ENCODE data around the gene ADAT3. TPM values are rescaled to one million over a fixed set of nuclear protein-coding genes. Genes with fewer than 3 reads are reported as not detected.

ADAT3 gene
- polyA plus RNA-seq, 1 of the 3 experiments (the other 2 are of a cell fraction), result 2.8 TPM

- no peak for TF ChIP-seq FOXJ3 (CRISPR knock-in tag; IDR thresholded peaks at IDR 0.05)
- TF ChIP-seq, protein P1, sequence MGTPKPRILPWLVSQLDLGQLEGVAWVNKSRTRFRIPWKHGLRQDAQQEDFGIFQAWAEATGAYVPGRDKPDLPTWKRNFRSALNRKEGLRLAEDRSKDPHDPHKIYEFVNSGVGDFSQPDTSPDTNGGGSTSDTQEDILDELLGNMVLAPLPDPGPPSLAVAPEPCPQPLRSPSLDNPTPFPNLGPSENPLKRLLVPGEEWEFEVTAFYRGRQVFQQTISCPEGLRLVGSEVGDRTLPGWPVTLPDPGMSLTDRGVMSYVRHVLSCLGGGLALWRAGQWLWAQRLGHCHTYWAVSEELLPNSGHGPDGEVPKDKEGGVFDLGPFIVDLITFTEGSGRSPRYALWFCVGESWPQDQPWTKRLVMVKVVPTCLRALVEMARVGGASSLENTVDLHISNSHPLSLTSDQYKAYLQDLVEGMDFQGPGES (IDR thresholded peaks at IDR 0.05; ENCODE audit: low read depth, low read length), result no peak
- TF ChIP-seq CTCF (IDR thresholded peaks at IDR 0.05), result no peak
- TF ChIP-seq MXI1 (IDR thresholded peaks at IDR 0.05; ENCODE audit: low read depth, low read length), result no peak
- TF ChIP-seq NFIC (IDR thresholded peaks at IDR 0.05; ENCODE audit: borderline replicate concordance), result no peak
- TF ChIP-seq PBX3 (IDR thresholded peaks at IDR 0.05), result no peak
- Histone ChIP-seq H4K20me1 (ENCODE audit: insufficient read depth) (peaks cover 3% of the 10 kb centered on the region), H3K27ac (ENCODE audit: low read depth in 2 of 2, low read length in 1 of 2) (no peak overlapping the region), H3K9me2 (no peaks in the 10 kb centered on the region), H3K27me3 (ENCODE audit: insufficient read depth) (no peaks in the 10 kb centered on the region), H3K9me3 (no peaks in the 10 kb centered on the region), H3K4me2 (no peak overlapping the region), H3F3A (replicated peaks; ENCODE audit: insufficient read depth) (peaks cover 13% of the 10 kb centered on the region), H3K79me2 (ENCODE audit: insufficient read depth) (peaks cover 64% of the 10 kb centered on the region), H2AFZ (ENCODE audit: low read depth) (no peak overlapping the region), H3K4me1 (ENCODE audit: control insufficient read depth in 1 of 2, insufficient read depth in 2 of 2, low read depth in 1 of 2, low read length in 1 of 2) (peaks cover 3 to 6% of the 10 kb centered on the region in 2 experiments; a peak in 2 of 4 replicates), H3K4me3 (ENCODE audit: low read depth in 2 of 2, low read length in 1 of 2) (no peak overlapping the region), H3K36me3 (replicated peaks in 1 of 2; ENCODE audit: control insufficient read depth in 1 of 2, insufficient read depth in 2 of 2, low read length in 1 of 2) (peaks cover 3% of the 10 kb centered on the region in 2 experiments), H3K9ac (no peak overlapping the region)
- CTCF ChIA-PET, result no interaction called here
- POLR2A ChIA-PET, result no interaction called here
- no peak for DNase-seq
- WGBS (ENCODE audit: low lambda C conversion rate), result 100% methylated on average over 8 of the region's 9 CpGs
Observed at GRCh38 chr19:1867349-1867724, 37.9 kb upstream of the ADAT3 start.

DNA sequence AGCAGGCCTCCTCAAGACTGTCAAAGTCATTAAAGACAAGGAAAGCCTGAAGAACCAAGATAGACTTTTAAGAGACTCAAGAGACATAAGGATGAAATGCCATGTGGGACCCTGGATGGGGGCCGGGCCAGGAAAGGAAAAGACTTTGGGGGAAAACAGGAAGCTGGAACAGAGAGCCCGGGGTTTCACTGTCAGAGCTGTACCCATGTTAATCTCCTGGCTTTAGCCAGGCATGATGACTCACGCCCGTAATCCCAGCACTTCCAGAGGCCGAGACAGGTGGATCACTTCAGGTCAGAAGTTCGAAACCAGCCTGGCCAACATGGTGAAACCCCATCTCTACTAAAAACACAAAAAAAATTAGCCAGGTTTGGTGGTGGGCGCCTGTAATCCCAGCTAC is 36.2 kb upstream of the ADAT3 start:
- Histone ChIP-seq H3K4me3 (ENCODE audit: low read depth in 2 of 2, low read length in 1 of 2) (no peak overlapping the region), H3K9me2 (no peaks in the 10 kb centered on the region), H3F3A (replicated peaks; ENCODE audit: insufficient read depth) (peaks cover 13% of the 10 kb centered on the region), H2AFZ (ENCODE audit: low read depth) (no peak overlapping the region), H3K27me3 (ENCODE audit: insufficient read depth) (no peaks in the 10 kb centered on the region), H3K79me2 (ENCODE audit: insufficient read depth) (peaks cover 73% of the 10 kb centered on the region), H3K4me2 (no peak overlapping the region), H4K20me1 (ENCODE audit: insufficient read depth) (0 out of 2 replicates have a peak, but pooled peaks cover 2% of the 10 kb centered on the region), H3K9ac (no peak overlapping the region), H3K27ac (ENCODE audit: low read depth in 2 of 2, low read length in 1 of 2) (no peak overlapping the region), H3K9me3 (no peaks in the 10 kb centered on the region), H3K36me3 (replicated peaks in 1 of 2; ENCODE audit: control insufficient read depth in 1 of 2, insufficient read depth in 2 of 2, low read length in 1 of 2) (peaks cover 3 to 9% of the 10 kb centered on the region in 2 experiments), H3K4me1 (ENCODE audit: control insufficient read depth in 1 of 2, insufficient read depth in 2 of 2, low read depth in 1 of 2, low read length in 1 of 2) (peaks cover 15 to 22% of the 10 kb centered on the region in 2 experiments)
- POLR2A ChIA-PET, result interaction anchor here (0.7 kb wide), 1 partner anchor 16 kb away, joined by 3 read pairs; the partner anchor contains the start of gene ABHD17A
- CTCF ChIA-PET, result interaction anchor here (0.6 to 1.4 kb wide), 2 partner anchors 28 to 31 kb away, joined by 3 to 4 read pairs; no protein-coding TSS in a partner anchor
- no peak for DNase-seq
- WGBS (ENCODE audit: low lambda C conversion rate), result 93% methylated on average over 7 of the region's 7 CpGs
- TF ChIP-seq, protein P2, sequence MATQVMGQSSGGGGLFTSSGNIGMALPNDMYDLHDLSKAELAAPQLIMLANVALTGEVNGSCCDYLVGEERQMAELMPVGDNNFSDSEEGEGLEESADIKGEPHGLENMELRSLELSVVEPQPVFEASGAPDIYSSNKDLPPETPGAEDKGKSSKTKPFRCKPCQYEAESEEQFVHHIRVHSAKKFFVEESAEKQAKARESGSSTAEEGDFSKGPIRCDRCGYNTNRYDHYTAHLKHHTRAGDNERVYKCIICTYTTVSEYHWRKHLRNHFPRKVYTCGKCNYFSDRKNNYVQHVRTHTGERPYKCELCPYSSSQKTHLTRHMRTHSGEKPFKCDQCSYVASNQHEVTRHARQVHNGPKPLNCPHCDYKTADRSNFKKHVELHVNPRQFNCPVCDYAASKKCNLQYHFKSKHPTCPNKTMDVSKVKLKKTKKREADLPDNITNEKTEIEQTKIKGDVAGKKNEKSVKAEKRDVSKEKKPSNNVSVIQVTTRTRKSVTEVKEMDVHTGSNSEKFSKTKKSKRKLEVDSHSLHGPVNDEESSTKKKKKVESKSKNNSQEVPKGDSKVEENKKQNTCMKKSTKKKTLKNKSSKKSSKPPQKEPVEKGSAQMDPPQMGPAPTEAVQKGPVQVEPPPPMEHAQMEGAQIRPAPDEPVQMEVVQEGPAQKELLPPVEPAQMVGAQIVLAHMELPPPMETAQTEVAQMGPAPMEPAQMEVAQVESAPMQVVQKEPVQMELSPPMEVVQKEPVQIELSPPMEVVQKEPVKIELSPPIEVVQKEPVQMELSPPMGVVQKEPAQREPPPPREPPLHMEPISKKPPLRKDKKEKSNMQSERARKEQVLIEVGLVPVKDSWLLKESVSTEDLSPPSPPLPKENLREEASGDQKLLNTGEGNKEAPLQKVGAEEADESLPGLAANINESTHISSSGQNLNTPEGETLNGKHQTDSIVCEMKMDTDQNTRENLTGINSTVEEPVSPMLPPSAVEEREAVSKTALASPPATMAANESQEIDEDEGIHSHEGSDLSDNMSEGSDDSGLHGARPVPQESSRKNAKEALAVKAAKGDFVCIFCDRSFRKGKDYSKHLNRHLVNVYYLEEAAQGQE (IDR thresholded peaks at IDR 0.05; ENCODE audit: low read depth, low read length), result no peak
- no peak for TF ChIP-seq ELF1 (IDR thresholded peaks at IDR 0.05)
- no peak for TF ChIP-seq FOXM1 (IDR thresholded peaks at IDR 0.05; ENCODE audit: low read depth)
- TF ChIP-seq CTCF (IDR thresholded peaks at IDR 0.05), result no peak
- TF ChIP-seq NRF1 (IDR thresholded peaks at IDR 0.05; ENCODE audit: low read depth, low read length), result no peak
- TF ChIP-seq, protein P3, sequence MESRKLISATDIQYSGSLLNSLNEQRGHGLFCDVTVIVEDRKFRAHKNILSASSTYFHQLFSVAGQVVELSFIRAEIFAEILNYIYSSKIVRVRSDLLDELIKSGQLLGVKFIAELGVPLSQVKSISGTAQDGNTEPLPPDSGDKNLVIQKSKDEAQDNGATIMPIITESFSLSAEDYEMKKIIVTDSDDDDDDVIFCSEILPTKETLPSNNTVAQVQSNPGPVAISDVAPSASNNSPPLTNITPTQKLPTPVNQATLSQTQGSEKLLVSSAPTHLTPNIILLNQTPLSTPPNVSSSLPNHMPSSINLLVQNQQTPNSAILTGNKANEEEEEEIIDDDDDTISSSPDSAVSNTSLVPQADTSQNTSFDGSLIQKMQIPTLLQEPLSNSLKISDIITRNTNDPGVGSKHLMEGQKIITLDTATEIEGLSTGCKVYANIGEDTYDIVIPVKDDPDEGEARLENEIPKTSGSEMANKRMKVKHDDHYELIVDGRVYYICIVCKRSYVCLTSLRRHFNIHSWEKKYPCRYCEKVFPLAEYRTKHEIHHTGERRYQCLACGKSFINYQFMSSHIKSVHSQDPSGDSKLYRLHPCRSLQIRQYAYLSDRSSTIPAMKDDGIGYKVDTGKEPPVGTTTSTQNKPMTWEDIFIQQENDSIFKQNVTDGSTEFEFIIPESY (IDR thresholded peaks at IDR 0.05; ENCODE audit: borderline replicate concordance, low read depth), result no peak
- TF ChIP-seq, protein P1 (IDR thresholded peaks at IDR 0.05; ENCODE audit: low read depth, low read length), result no peak
- TF ChIP-seq TAF1 (IDR thresholded peaks at IDR 0.05; ENCODE audit: borderline replicate concordance, low read depth, low read length), result no peak
